Measurements from ENCODE around the gene SLC35G2.
"Not testable (repeated sequence)": the region's sequence is repeated elsewhere in the genome, so short reads cannot be mapped to it uniquely, and the experiment has no call there.

The SLC35G2 gene

GRCh38 chr3:136818769-136819391 is at the start of gene SLC35G2:
Gene SLC35G2, plus strand, starts transcription at chr3:136819126. Its CDS starts 35,335 bp downstream, at chr3:136854461.
- peak; percentile 23 for DNase-seq (ENCODE audit: low spot score)

GRCh38 chr3:136772709-136773108 is 46.2 kb upstream of the SLC35G2 start:
- no peak for DNase-seq (ENCODE audit: low spot score)

DNA sequence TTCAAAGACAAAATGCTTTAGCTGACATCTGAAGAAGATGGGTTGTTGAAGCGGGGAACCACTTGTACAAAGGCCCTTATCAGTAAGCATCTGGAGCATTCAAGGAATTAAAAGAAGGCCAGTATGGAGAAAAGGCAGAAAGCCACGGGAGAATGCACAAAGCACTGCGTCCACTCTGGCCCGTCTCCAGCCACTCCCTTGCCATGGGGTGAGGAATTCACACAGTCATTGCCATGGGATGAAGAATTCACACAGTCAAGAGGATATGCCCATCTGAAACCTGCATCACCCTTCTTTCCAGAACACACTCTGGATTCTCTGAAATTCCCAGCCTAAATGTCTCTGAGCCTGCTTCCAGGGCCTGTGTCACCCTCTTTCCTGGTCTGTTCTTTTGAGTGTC is 40.1 kb upstream of the SLC35G2 start:
- DNase-seq (ENCODE audit: low spot score) = no peak

GRCh38 chr3:136780741-136781140 is 38.2 kb upstream of the SLC35G2 start:
- DNase-seq (ENCODE audit: low spot score) = no peak

DNA sequence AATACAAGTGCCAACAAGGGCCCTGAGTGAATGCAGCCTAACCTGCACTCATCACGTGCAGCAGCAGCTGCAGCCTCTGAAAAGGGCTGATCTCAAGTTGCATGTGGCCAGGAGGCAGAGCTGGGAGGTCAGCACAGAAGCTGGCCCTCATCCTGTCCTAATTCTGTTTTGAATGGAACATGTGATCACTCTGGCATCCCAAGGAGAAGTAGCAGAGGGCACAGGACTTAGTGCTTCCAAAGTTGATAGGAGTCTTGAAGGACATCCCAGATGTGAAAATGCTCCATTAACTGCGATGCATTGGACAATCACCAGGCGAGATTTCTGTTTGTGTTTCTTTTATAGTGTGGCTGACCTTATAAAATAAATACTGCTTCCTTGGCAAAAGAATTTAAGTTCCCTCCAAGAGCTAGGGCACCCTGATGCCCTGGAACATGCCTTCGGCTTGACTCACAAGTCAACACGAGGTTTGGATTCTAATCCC is 35.2 kb upstream of the SLC35G2 start:
- no peak for DNase-seq (ENCODE audit: low spot score)

DNA sequence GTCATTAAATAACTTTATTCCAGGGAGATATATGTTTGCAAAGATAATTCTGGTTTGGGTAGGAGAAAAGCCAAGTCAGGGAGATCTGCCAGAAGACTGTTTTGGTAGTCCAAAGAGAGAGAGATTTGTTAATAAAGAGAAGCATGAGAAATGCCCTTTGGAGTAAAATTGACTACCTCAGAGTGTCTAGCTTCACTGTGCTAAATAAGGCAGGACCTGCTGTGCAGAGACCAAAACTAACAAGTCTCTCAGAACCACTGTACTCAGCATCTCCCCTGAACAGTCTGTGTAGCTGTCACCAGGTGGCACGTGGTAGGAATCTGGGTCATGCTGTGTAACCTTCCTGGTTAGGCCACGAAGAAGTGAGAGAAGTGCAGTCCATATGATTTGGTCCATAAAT is 31.6 kb upstream of the SLC35G2 start:
- peak; percentile 24 for DNase-seq (ENCODE audit: low spot score)

GRCh38 chr3:136788154-136788553 is 30.8 kb upstream of the SLC35G2 start:
- DNase-seq (ENCODE audit: low spot score) = no peak

- no peak for DNase-seq (ENCODE audit: low spot score)
These were observed 28.9 kb upstream of the SLC35G2 start for GRCh38 chr3:136789976-136790375.

GRCh38 chr3:136790786-136791185 is 28.1 kb upstream of the SLC35G2 start:
- no peak for DNase-seq (ENCODE audit: low spot score)

DNA sequence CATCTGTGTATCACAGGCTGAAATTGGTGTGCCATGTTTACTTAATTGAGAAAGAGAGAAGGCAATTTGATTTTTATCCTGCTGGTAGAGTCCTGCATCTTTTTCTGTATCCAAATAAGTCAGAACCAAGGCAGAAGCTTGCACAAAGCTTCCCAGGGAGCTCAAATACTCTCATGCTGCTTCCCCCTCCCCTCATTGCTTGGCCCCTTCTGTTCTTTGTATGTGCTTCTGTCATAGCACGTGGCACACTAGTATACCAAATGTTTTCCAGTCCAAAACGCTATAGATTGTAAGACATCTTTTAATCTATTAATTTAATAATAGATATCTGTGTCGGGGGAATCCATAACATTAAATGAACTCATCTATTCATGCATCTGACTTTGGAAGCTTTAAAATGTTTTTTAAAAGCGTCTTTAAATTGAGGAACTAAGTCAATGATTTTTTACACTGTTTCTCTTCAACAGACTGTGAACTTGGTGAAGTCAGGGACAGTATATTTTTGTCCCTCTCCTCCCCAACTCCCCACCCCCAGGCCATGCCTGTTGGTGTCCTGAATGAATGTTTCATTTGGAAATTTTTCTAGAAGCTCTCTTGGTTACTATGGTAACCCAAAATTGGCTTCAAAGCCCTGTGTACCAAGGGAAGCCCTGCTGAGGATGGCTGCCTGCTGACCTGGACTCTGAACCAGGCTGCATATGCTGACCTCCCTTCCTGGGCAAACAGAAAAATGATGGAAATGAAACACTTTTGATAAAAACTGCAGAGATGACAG is 26.2 kb upstream of the SLC35G2 start:
- no peak for DNase-seq (ENCODE audit: low spot score)

- not testable (repeated sequence) for DNase-seq (ENCODE audit: low spot score)
These were observed 17.8 kb upstream of the SLC35G2 start for GRCh38 chr3:136801146-136801545.

- DNase-seq (ENCODE audit: low spot score) = no peak
These were observed 16.4 kb upstream of the SLC35G2 start for GRCh38 chr3:136802481-136802996.

- DNase-seq (ENCODE audit: low spot score) = no peak
These were observed 14.8 kb upstream of the SLC35G2 start for GRCh38 chr3:136804141-136804540.

GRCh38 chr3:136804813-136805212 is 14.1 kb upstream of the SLC35G2 start:
- DNase-seq (ENCODE audit: low spot score) = no peak

GRCh38 chr3:136805795-136806194 is 13.1 kb upstream of the SLC35G2 start:
- no peak for DNase-seq (ENCODE audit: low spot score)

- no peak for DNase-seq (ENCODE audit: low spot score)
These were observed 7.2 kb upstream of the SLC35G2 start for GRCh38 chr3:136811701-136812100.

GRCh38 chr3:136817448-136817847 is 1.5 kb upstream of the SLC35G2 start:
- no peak for DNase-seq (ENCODE audit: low spot score)

- DNase-seq (ENCODE audit: low spot score) = peak; percentile 47
These were observed 646 bp upstream of the SLC35G2 start for GRCh38 chr3:136818191-136818768.

DNA sequence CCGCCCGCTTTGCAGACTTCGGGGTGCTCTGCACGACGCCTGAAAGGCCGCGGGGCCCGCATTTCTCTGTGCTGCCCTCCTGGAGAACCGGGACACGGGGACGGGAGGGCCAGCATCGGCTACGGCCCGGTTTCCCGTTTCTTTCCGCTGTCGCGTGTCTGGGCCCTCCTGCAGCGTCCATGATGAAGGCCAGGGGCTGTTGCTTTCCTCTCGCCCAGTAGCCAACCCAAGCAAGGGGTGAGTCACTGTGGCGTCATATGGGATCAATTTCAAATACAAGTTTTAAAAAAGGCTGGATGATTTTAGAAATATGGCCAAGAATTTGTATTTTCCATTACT is 435 bp downstream of the SLC35G2 start:
- DNase-seq (ENCODE audit: low spot score) = no peak

DNA sequence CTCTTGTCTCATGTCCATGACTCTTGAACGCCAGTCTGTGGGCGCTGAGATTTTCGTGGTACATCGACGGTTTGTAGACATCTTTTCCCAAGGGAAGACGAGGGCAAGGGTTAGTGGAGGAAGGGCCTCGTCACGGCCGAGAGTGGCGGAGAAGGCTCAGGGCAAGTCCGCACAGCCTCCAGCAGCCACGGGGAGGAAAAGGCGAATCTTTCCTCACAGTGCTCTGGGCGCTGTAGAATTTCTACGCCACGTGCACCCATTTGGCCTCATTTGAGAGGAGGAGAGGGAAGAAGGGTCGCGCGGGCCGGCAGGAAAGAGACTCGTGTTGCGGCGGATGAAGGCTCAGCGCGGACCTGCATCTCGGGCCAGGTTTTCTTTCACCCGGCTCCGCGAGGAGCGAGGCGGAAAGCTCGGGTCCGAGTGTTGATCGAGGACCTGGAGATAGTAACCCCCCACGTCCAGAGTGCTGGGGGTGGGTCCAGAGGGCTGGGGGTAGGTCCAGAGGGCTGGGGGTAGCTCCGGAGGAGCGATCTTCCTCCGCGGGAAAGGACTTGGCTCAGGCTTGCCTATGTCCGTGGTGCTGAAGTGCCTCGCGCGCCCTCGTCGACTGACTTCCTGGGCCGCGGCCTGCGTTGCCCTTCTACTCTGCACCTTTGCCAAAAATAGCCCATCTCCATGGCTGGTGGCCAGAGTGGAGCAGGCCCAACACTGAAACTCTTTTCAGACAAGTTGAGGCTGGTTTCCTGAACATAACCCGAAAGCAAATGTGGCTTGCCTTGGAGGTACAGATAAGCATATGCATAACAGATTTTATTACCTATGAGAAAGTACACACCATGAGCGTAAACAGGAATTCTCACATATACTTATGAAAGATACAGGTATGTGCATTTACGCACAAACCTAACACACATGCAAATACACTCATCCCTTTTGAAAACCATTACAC is 1.1 kb downstream of the SLC35G2 start:
- peak; percentile 20 for DNase-seq (ENCODE audit: low spot score)

GRCh38 chr3:136831461-136831860 is 12.5 kb downstream of the SLC35G2 start:
- DNase-seq (ENCODE audit: low spot score) = no peak
